Spleen (tissue), 7 donors: ENCODE measurements around the gene EHMT1.

Experiments
- POLR2A ChIP-seq, 3 donors: fragments of 450-650 bp; IDR thresholded peaks; one replicate each; pipeline ENCODE4 v1.5.1; 2017; ENCODE audit warnings: antibody characterized with exemption in 3 of 3, mild to moderate bottlenecking in 1 of 3
- POLR2AphosphoS5 ChIP-seq, 3 donors: sonication (generic); formaldehyde crosslinking; IDR thresholded peaks; one replicate each; pipeline ENCODE4 v1.5.1; 2017; ENCODE audit warnings: antibody characterized with exemption in 3 of 3
- TF ChIP-seq, protein P1 (sequence below), 11 experiments: fragments of 200-600 bp in 7 of 11; fragments of 450-650 bp in 4 of 11; sonication (generic) in 4 of 11; IDR thresholded peaks in 8 of 11; conservative IDR thresholded peaks in 3 of 11; 1 replicate in 7 of 11; 2 replicates in 4 of 11; pipeline versions ENCODE4 v1.4.0 to v1.8.0; 2016 to 2021; ENCODE audit warnings: antibody characterized with exemption in 11 of 11, inconsistent platforms in 4 of 11, mild to moderate bottlenecking in 1 of 11
- donor health status: DM: no; HTN: no; CAD: no; lungs with moderate emphysema.
- donor health status: DM: no; HTN: no; CAD: no.
- donor health status: DM: no; HTN: no; CAD: no.

DNA sequence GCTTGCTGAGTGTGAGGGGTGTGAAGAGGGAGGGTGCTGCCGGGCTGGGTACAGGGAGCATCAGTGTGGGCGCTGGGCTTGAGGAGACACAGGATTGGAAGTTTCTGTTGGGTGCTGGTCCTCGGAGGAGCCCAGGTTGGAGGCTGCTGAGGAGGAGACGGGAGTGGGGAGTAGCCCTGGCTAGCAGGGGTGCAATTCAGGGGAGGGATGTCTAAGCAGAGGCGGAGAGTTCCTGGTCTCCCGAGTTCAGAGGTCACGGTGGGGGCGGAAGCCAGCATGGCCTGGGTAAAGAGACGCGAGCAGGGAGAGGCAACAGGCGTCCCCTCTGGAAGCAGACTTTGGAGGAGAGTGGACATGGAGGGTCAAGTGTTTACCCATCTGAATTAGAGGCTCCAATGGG, 196.0 kb downstream of the EHMT1 start:
- TF ChIP-seq, protein P1, sequence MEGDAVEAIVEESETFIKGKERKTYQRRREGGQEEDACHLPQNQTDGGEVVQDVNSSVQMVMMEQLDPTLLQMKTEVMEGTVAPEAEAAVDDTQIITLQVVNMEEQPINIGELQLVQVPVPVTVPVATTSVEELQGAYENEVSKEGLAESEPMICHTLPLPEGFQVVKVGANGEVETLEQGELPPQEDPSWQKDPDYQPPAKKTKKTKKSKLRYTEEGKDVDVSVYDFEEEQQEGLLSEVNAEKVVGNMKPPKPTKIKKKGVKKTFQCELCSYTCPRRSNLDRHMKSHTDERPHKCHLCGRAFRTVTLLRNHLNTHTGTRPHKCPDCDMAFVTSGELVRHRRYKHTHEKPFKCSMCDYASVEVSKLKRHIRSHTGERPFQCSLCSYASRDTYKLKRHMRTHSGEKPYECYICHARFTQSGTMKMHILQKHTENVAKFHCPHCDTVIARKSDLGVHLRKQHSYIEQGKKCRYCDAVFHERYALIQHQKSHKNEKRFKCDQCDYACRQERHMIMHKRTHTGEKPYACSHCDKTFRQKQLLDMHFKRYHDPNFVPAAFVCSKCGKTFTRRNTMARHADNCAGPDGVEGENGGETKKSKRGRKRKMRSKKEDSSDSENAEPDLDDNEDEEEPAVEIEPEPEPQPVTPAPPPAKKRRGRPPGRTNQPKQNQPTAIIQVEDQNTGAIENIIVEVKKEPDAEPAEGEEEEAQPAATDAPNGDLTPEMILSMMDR (IDR thresholded peaks at IDR 0.05 in 8 of 11, conservative IDR thresholded peaks at IDR 0.05 in 3 of 11) = no peak
- no peak for TF ChIP-seq POLR2A (IDR thresholded peaks at IDR 0.05)
- TF ChIP-seq POLR2AphosphoS5 (IDR thresholded peaks at IDR 0.05) = no peak
